RPMI8226 (cell line): Measurements from ENCODE around the gene DND1.
"Not testable (repeated sequence)": the region's sequence is repeated elsewhere in the genome, so short reads cannot be mapped to it uniquely, and the experiment has no call there.

Source experiments
- DNase-seq: peaks from one replicate; pipeline ENCODE4 v3.0.0-alpha.2; 2015

The DND1 gene

GRCh38 chr5:140628711-140629110 lies 44.7 kb downstream of the DND1 start:
- DNase-seq: no peak

GRCh38 chr5:140627972-140628371 lies 45.4 kb downstream of the DND1 start:
- no peak for DNase-seq

GRCh38 chr5:140624886-140625285 lies 48.5 kb downstream of the DND1 start:
- not testable (repeated sequence) for DNase-seq

GRCh38 chr5:140623061-140623460 lies 50.3 kb downstream of the DND1 start:
- not testable (repeated sequence) for DNase-seq

- no peak for DNase-seq
These were observed 51.1 kb downstream of the DND1 start for GRCh38 chr5:140622301-140622700.
